Stomach (tissue), 4 donors: ENCODE data around the gene OR2H2.
A peak's percentile ranks its signal among the peaks of the same experiment; 100 is the strongest.

Source experiments
- CTCF ChIP-seq, 7 experiments: fragments of 450-650 bp in 4 of 7; fragments of 200-600 bp in 3 of 7; sonication (generic) in 3 of 7; IDR thresholded peaks; one replicate each; pipeline ENCODE4 v1.5.1; 2016 to 2019; ENCODE audit warnings: antibody characterized with exemption in 7 of 7, control low read depth in 2 of 7, mild to moderate bottlenecking in 1 of 7
- EP300 ChIP-seq: sonication (generic); formaldehyde crosslinking; IDR thresholded peaks from one replicate; pipeline ENCODE4 v1.6.1; 2017; ENCODE audit warnings: antibody characterized with exemption
- POLR2A ChIP-seq, 4 donors: fragments of 450-650 bp; IDR thresholded peaks; one replicate each; pipeline ENCODE4 v1.6.1; 2016; ENCODE audit warnings: antibody characterized with exemption in 4 of 4, control low read depth in 2 of 4, mild to moderate bottlenecking in 1 of 4, moderate library complexity in 1 of 4
- POLR2AphosphoS5 ChIP-seq, 3 donors: sonication (generic); formaldehyde crosslinking; IDR thresholded peaks; one replicate each; pipeline ENCODE4 v1.6.1; 2016; ENCODE audit warnings: antibody characterized with exemption in 3 of 3

- TF ChIP-seq CTCF (IDR thresholded peaks at IDR 0.05) (peak in 4 of 7 experiments; percentile 35 to 69 (median 58)), EP300 (no peak), POLR2A (IDR thresholded peaks at IDR 0.05) (no peak), POLR2AphosphoS5 (IDR thresholded peaks at IDR 0.05) (peak in 2 of 3 donors; percentile 12 to 43)
Observed at GRCh38 chr6:29628419-29629281, 43.7 kb downstream of the OR2H2 start.
